ENCODE measurements around the gene DDX47. TPM values are rescaled to one million over a fixed set of nuclear protein-coding genes. Genes with fewer than 3 reads are reported as not detected.

The DDX47 gene
- total and polyA plus RNA-seq, 10 donors: 34.0 to 58.1 (median 42.0) TPM

GRCh38 chr12:12784116-12784515 lies 29.0 kb upstream of the DDX47 start:
- no peak for DNase-seq
- peak overlapping the region in 7 of 8 donors; percentile 2 to 91 (median 90) for H3K27ac ChIP-seq
- H3K27me3 ChIP-seq (replicated peaks in 1 of 7): no peaks in the 10 kb centered on the region
- intact Hi-C loops (cut with DNase I; ENCODE audit: low total_unique reads): no loop called here
- no peaks in the 10 kb centered on the region for H3K9me3 ChIP-seq
- H3K4me3 ChIP-seq: no peak overlapping the region
- no peaks in the 10 kb centered on the region for H3K36me3 ChIP-seq
- TF ChIP-seq POLR2A (IDR thresholded peaks at IDR 0.05) (no peak), POLR2AphosphoS5 (IDR thresholded peaks at IDR 0.05) (no peak), CTCF (IDR thresholded peaks at IDR 0.05 in 8 of 11, conservative IDR thresholded peaks at IDR 0.05 in 3 of 11) (no peak)
- H3K4me1 ChIP-seq: peaks cover 17 to 38% (median 26%) of the 10 kb centered on the region in 6 donors
- WGBS, 5 donors: 88 to 100% (median 98%) methylated on average over 2 of the region's 2 CpGs

GRCh38 chr12:12784911-12785814 lies 28.0 kb upstream of the DDX47 start, which contains the start of gene APOLD1:
Gene APOLD1 (plus strand): TSS chr12:12785659. CDS start chr12:12785692, 33 bp downstream.
- peaks cover 17 to 39% (median 28%) of the 10 kb centered on the region in 6 donors for H3K4me1 ChIP-seq
- peak within 1 kb of the TSS; percentile 74 to 91 (median 90) for H3K27ac ChIP-seq
- WGBS, 5 donors: 62 to 76% (median 72%) methylated on average over 14 of the region's 14 CpGs
- H3K4me3 ChIP-seq: peak within 1 kb of the TSS; percentile 58 to 77 (median 64)
- TF ChIP-seq POLR2A (IDR thresholded peaks at IDR 0.05) (peak in 2 of 3 donors; percentile 32 to 63), CTCF (IDR thresholded peaks at IDR 0.05 in 8 of 11, conservative IDR thresholded peaks at IDR 0.05 in 3 of 11) (no peak), POLR2AphosphoS5 (IDR thresholded peaks at IDR 0.05) (peak in 2 of 3 donors; percentile 36 to 93)
- H3K9me3 ChIP-seq: no peaks in the 10 kb centered on the region
- DNase-seq: no peak
- intact Hi-C loops (cut with DNase I; ENCODE audit: low total_unique reads): no loop called here
- no peaks in the 10 kb centered on the region for H3K27me3 ChIP-seq (replicated peaks in 1 of 7)
- H3K36me3 ChIP-seq: no peaks in the 10 kb centered on the region

GRCh38 chr12:12786351-12786705 lies 26.8 kb upstream of the DDX47 start:
- H3K27ac ChIP-seq: peak overlapping the region; percentile 74 to 91 (median 90)
- no peaks in the 10 kb centered on the region for H3K27me3 ChIP-seq (replicated peaks in 1 of 7)
- 21 to 36% (median 31%) methylated on average over 4 of the region's 4 CpGs for WGBS, 5 donors
- DNase-seq: no peak
- intact Hi-C loops (cut with DNase I; ENCODE audit: low total_unique reads): no loop called here
- no peaks in the 10 kb centered on the region for H3K9me3 ChIP-seq
- no peaks in the 10 kb centered on the region for H3K36me3 ChIP-seq
- peak overlapping the region; percentile 58 to 77 (median 64) for H3K4me3 ChIP-seq
- TF ChIP-seq POLR2AphosphoS5 (IDR thresholded peaks at IDR 0.05) (no peak), CTCF (IDR thresholded peaks at IDR 0.05 in 8 of 11, conservative IDR thresholded peaks at IDR 0.05 in 3 of 11) (no peak), POLR2A (IDR thresholded peaks at IDR 0.05) (no peak)
- H3K4me1 ChIP-seq: peaks cover 17 to 39% (median 28%) of the 10 kb centered on the region in 6 donors
